SW480 (cell line): ENCODE data around the gene AGAP1.

Source experiments
- DNase-seq: peaks from one replicate; pipeline ENCODE4 v3.0.0-alpha.2; 2016; ENCODE audit warnings: low spot score

Gene AGAP1

DNA sequence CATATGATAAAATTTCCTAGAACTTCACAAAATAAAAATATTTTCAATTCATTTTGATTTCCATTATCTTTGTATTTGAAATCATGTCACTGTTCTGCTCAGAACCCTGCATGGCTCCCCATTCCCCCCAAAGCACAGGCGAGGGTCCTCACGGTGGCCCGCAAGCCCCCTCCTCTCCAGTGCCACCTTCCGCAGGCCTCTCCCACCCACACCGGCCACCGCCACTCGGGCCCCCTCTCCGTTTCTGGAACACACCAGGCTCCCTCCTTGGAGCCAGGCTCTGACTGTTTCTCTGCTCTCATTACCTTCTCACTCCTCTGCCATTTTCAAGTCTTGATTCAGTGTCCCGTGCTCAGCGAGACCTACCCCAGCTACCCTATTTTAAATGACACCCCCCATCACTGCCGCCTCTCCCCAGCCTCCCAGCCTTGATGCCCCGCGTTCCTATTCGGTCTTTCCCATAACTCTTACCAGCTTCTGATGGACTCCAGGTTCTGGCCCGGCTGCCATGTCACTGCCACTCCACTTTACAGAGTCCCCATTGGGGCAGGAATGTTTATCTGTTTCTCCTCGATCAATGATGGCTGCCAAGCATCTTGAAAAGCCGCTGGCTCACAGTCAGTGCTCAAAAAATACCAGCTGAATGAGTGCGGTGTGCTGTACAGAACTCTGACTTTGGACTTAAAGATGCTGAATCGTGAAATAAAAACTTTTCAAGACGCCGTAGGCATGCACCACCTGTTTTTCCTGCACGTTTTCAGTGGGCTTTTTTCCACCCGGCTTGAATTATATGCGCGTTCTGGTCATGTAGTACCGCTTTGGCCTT, 473.3 kb downstream of the AGAP1 start:
- DNase-seq, result no peak

DNA sequence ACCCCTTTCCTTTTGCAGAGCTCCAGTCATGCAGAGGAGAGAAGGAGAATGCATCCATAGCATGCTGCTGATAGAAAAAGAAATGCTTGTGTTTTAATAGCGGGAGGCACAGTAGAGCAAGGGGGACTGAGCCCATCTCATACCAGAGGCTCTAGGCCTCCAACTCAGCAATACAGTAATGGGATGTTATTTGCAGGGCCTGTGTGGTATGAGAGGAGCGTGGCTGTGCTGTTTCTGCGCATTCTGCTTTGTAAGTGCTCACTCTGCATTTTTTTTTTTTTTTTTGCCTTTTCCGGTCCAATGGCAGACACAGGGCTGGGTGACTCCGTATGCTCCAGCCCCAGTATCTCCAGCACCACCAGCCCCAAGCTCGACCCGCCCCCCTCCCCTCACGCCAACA, 474.3 kb downstream of the AGAP1 start:
- DNase-seq, result no peak

DNA sequence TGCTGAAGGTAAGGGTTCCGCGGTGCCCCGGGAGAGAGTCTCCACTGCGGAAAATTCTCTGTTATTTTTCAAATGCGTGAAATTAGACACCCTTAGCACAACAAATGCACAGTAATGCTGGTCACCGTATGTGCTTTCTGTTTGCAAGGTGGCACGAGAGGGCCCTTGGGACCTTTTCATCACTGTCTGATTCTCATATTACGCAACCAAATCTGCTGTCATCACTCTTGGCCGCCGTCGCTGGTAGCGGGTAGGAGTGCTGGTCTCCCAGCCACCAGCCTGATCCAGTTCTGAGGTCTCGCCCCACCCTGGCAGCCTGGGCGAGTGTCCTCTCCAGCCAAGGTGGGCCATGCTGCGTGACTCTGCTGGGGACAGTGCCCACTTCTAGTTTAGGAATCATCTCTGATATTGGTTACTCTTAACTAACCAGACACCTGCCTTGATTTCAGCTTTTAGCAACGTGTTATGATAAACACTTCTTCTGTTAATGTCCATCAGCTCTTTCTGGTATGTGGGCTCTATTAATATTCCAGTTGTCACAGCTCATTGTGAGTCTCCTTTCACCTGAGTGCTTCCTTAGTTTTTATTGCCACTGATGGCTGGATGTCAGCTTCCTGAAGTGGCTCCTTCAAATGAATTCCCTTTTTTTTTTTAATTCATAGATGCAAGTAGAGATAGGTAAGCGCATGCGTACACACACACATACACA, 474.9 kb downstream of the AGAP1 start:
- no peak for DNase-seq

DNA sequence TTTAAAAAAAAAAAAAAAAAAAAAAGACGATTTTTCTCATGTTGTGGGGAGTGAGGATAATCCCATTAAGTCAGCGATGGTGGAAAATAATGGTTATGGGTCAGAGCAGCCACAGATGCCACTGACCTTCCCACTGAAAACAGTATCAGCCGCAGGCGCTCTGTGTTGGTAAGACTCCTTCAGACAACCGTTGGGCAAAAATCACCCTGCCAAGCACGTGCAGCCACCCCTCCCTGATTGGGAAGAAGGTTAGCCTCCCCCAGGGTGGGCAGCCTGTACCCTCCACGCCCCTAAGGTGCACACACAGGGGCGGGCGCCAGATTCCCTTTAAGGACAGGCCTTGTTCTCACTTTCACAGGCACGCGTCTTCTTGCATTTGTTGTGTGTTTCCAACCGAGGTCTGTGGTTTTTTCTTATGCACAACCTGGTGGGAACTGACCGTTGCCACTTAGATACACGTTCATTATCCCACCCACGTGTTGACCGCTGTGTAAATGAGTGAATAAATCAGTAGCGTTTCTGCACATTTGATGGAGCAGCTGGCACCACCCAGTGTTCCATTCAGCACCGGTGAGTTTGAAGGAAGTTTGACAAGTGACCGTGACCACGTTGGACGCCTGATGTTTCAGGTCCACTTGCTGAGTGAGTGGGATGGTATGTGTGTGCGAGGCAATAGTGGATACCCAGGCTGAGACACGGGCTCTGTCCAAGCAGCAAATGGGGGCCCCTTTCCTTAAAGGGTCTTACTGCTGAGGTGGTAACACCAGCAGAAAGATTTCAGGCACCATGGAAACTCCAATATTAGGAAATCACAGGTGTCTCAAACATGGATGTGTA, 476.6 kb downstream of the AGAP1 start:
- no peak for DNase-seq

DNA sequence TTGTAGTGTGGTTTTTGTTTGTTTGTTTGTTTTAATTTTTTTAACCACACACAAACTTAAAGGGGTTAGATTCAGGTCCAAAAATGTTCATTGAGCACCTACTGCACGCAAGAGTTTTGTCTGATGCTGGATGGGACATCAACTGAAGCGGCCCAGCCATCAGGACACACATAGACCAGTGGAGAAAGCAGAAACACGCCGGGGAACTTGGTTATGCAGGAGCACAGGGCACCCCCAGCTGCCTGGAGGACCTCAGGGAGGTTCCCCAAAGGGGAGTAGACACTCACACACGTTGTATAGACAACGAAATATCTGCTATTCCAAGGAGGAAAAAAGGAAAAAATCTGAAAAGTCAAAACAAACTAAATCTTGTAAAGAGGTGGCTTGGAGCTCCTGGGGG, 482.7 kb downstream of the AGAP1 start:
- no peak for DNase-seq

DNA sequence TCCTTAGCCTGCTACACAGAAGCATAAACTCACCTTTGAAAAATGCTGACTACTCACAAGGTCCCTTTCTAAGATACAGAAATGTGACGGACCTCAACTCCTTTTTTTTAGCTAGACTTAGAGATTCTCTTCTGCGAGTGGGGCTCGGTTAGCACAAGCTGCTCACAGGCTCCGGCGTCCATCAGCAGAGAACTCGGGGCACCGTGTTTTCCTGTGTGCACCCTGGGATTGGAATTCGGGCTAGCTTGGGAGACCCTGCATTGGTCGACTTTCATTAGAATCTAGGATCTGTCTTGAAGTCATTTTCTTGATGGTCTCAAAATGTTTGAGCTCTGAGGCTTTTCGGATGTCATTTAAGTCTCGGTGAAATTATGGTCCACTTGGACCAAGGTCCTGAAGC, 483.1 kb downstream of the AGAP1 start:
- no peak for DNase-seq

DNA sequence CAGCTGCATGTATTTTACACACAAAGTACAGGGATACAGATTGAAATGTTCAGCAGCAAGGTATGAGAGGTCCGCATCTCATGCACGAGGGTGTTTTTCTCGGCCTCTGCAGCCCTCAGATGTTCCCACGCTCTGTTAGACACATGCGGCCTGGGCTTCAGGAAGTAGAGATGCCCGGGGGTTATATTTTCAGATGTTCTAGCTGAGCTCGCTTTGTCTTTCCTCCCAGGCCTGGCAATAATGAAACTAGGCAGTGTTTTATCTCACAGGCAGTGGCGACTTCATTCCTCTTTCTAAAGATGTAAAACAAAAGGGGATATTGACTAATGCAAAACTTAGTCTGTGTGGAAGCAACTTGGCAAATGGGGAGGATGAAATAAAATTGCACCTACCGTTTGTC, 483.6 kb downstream of the AGAP1 start:
- DNase-seq, result no peak

DNA sequence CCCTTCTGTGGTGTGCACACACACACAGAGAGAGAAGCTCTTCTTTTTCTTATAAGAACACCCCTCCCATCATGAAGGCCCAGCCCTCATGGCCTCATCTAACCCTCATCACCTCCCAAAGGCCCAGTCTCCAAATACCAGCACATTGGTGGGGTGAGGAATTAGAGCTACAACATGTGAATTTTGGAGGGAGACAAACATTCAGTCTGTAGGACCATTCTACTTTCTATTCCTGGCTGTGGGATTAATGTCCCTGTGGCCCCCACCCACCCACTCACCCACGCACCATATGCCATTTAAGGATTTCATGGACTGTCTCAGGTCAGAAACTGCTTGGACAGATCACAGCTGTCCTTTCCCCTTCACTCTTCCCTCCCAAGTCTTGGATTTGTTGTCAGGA, 484.2 kb downstream of the AGAP1 start:
- no peak for DNase-seq

DNA sequence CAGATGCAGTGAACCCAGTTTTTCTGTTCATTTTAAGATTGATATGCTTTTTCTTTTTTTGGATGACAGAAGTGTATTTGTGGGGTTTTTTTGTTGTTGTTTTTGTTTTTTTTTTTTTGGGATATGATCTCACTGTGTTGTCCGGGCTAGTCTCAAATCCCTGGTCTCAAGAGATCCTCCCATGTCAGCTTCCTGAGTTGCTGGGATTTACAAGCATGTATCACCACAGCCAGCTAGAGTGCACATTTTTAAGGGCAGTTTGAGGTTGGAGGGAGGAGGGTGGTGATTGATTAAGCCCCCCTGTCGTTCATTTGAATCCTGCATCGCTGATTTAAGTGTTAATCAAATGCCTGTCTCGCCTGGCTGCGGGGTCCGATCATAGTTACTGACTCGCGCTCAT, 485.2 kb downstream of the AGAP1 start:
- DNase-seq, result no peak

DNA sequence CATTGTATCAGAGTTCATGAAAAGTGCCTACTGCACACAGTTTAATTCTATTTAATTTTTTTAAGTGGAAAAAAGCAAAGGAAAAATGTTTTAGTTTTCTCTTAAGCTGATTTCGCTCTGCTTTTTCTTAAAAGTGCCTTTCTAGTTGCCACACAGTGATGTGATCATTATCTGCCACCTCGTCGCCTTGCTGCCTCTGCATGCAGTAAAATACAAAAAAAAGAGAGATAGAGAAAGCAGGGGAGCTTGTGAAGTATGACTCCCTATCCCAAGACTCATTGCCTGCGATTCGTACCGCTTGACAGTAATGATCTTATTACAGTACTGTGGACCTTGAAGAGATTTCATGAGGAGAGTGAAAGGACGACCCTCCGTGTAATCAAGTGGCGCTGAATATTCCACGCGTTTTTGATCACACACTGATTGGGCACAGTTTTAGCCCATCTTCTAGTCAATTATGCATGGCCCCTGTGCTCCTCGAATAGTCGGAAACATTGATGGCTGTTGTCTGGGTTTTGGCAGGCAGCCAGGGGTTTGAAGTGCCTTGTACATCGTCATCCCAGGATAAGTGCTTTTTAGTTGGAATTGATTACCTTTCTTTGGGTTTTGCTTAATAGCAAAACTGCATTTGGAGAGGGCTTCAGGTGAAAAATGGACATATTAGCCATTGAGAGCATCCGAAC, 486.1 kb downstream of the AGAP1 start:
- no peak for DNase-seq

DNA sequence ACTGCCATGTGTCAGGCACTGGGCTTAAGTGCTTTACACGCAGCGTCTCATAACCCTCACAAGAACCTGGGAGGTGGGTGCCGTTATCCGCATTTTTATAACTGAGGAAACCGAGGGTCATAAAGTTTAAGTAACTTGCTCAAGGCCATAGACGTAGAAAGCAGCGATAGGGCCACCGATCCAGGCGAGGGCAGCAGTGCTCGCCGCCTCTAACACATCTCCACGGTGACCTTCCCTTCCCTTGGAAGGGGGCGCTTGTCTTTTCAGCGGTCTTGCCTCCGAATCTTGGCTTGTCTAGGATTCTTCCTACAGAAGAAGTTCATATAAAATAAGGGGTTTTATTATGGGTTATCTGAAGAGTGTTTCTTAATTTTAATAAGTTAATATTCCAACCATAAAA, 487.8 kb downstream of the AGAP1 start:
- no peak for DNase-seq

DNA sequence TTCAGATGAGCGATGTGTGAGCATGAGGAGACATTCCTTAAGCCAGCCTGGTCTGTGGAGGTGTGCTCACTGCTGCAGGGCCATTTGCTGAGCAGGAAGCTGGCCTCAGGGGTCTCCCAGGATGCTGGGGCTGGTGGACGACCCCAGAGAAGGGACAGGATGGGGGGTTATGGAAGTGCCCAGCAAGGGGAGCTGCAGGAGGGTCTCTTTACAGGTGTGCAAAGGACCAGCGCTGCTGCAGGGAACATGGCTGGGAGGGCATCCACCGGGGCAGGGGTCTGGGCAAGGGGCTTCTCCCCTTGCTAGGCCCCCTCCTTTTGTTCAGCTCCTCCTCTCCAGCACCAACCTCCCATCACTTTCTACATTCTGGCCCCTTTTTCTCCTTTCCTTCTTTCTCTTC, 489.2 kb downstream of the AGAP1 start:
- DNase-seq, result no peak

DNA sequence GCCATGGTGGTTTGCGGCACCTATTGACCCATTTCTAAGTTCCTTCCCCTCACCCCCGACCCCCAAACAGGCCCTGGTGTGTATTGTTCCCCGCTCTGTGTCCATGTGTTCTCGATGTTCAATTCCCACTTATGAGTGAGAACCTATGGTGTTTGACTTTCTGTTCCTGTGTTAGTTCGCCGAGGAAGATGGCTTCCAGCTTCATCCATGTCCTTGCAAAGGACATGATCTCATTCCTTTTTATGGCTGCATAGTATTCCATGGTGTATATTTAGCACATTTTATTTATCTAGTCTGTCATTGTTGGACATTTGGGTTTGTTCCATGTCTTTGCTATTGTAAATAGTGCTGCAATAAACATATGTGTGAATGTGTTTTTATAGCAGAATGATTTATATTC, 490.7 kb downstream of the AGAP1 start:
- DNase-seq, result no peak

DNA sequence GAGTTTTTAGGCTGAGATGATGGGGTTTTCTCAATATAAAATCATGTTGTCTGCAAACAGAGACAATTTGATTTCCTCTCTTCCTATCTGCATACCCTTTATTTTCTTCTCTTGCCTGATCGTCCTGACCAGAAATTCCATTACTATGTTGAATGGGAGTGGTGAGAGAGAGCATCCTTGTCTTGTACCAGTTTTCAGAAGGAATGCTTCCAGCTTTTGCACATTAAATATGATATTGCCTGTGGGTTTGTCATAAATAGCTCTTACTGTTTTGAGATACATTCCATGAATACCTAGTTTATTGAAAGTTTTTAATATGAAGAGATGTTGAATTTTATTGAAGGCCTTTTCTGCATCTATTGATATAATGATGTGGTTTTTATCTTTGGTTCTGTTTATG, 492.5 kb downstream of the AGAP1 start:
- no peak for DNase-seq

DNA sequence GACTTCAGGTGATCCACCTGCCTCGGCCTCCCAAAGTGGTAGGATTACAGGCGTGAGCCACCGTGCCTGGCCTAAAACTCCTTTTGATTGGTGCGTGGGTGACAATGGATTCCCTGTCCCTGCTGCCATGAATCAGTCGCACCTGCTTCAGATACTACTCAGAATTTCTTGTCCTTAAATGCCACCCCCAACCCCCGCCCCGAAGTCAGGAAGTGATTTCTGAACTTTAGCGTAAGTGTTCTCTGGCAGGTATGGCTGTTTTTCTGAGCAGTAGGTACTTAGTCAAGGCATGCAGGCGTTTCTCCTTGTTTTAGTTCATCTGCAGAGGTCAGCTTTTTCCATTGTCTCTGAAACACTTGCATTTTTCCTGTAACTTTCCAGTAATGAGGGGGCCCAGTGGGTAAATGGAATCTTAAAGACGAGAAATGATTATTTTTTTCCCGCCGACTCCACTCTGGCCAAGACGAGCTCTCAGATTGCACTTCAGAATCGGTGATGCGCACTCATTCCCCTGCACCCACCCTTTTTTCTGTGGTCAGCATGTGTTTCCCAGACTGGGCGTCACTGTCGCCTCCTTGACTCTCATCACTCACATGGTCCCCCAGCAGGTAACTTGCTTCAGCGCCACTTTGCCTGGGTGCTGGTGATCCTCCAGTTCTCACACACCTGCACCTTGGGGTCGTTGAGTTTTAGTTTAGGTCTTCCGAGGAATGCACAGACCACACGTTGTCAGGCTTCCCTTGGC, 494.6 kb downstream of the AGAP1 start:
- no peak for DNase-seq

DNA sequence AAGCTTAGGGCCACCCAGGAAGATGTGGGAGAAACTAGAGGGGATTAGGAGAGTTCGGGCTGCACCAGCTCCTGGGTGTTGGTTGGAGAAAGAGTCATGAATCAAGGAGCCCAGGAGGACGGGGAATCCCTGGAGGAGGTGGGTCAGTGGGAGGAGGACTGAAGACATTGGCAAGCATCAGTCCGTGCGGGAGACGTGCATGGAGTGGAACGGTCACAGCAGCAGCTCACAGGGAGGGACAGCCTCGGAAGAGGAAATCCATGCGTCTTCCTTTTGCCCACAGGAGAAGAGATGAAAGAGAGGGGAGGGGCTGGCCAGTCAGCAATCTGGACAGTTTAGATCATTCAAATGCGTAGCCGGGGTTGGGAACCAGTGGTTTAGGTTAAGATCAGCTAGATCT, 495.7 kb downstream of the AGAP1 start:
- DNase-seq, result no peak

DNA sequence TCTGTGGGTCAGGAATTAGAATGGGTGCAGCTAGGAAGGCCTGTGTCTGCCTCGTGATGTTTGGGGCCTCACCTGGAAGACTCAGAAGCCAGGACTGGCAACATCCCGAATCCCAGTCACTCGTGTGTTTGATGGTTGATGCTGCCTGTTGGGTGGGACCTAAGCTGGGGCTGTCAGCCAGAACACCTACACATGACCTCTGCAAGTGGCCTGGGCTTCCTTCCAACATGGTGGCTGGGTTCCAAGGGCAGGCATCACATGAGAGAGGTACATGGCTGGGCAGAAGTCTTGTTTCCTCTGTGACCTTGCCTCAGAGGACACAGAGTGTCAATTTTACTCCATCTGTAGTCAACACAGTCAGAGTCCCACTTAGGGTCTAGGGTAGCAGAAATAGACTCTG, 496.5 kb downstream of the AGAP1 start:
- DNase-seq, result no peak

DNA sequence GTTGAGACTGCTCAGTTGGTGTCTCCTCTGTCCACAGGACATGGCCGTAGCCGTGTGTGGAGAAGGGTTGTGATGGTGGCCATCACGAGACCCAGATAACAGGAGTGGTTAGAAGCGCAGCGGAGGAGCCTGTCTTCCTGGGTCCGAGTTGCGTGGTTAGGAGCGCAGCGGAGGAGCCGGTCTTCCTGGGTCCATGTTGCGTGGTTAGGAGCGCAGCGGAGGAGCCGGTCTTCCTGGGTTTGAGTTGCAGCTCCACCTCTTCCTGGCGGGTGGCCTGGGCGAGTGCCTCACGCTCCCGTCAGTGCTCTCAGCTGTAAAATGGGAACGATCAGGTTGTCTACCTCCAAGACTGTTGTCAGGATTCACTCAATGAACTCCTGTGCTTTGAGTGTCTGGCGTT, 498.2 kb downstream of the AGAP1 start:
- DNase-seq, result no peak

DNA sequence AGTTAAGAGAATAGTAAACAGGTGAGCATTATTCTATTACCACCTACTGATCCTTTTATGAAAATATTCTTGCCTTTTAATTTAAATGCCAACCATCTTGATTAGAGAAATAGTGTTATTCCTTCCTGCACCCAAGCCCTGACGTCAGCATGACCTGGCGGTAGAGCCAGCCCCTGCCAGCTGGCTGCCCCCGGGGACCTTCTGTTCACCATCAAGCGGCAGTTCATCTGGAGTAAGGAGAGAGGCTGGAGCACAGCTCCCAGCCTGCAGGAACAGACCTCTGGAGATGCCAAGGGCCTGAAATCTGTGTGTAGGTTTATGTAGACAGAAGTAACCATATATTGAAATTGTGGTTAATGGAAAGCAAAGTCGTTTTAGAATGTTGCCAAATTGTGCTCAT, 502.6 kb downstream of the AGAP1 start:
- no peak for DNase-seq

DNA sequence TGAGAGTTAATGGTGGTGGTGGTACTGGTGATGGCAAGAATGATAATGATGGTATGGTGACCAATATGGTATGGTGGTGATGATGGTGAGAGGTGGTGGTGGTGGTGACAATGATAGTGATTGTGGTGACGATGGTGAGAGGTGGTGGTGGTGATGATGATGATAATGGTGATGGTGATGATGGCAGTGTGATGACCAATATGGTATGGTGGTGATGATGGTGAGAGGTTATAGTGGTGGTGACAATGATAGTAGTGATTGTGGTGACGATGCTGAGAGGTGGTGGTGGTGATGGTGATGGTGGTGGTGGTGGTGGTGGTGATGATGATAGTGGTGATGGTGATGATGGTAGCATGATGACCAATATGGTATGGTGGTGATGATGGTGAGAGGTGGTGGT, 505.2 kb downstream of the AGAP1 start:
- no peak for DNase-seq

DNA sequence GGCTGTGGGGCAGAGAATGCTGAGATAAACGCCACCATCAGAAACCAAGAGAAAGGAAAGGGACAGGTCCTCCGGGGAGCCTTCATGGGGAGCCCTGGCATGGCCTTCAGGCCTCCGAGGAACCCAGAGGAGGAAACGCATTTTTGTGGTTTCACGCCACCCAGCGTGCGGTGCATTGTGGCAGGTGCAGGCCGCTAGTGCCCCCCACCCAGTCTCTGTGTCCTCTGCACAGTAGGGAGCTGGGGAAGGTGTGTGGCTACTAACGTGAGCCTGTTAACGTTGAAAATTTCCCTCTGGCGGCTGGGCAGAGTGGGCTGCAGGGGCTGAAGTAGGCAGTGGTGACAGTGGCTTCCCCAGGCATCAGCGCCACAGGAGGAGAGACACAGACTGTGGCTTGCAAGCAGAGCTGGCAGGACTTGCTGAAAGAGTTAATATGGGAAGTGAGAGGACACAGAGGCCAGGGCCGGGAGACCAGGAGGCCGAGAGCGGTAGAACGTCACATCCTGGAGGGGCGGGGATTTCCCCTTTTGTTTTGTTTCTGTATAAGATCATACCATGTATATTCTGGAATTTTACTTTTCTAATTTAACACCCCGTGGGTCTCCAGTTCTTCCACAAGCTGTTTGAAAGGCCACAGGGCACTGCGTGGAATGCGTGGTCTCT, 507.5 kb downstream of the AGAP1 start:
- no peak for DNase-seq
